Mesodermal cell (in vitro differentiated cells): ENCODE data around the gene EZH2.

Source experiments
- H3K27ac ChIP-seq: 2 replicates; pipeline ENCODE4 v1.7.0; 2013; ENCODE audit warnings: mild to moderate bottlenecking, low read depth, low read length, moderate library complexity; ENCODE audit not compliant: severe bottlenecking
- H3K36me3 ChIP-seq: 2 replicates; pipeline ENCODE4 v1.7.1; 2013; ENCODE audit warnings: mild to moderate bottlenecking, low read length, moderate library complexity; ENCODE audit not compliant: control insufficient read depth, insufficient read depth
- H3K4me1 ChIP-seq: one replicate; pipeline ENCODE4 v1.7.1; 2013; ENCODE audit warnings: mild to moderate bottlenecking, low read length; ENCODE audit not compliant: insufficient read depth, control insufficient read depth, poor library complexity, severe bottlenecking
- H3K4me3 ChIP-seq: 2 replicates; pipeline ENCODE4 v1.7.0; 2013; ENCODE audit warnings: low read length, control low read depth, mild to moderate bottlenecking; ENCODE audit not compliant: insufficient read depth, poor library complexity, severe bottlenecking; ENCODE audit errors: extremely low read depth
- H3K9me3 ChIP-seq: 2 replicates; pipeline ENCODE4 v1.7.1; 2013; ENCODE audit warnings: mild to moderate bottlenecking, low read length, moderate library complexity; ENCODE audit not compliant: control insufficient read depth
- WGBS, 2 experiments: methylation state at CpG; one replicate each; pipeline ENCODE4 v1.1.5; 2013; ENCODE audit warnings: missing lambda C conversion rate in 2 of 2; ENCODE audit not compliant: insufficient coverage in 2 of 2; 5-methylcytosine and 5-hydroxymethylcytosine counted together

EZH2 gene

DNA sequence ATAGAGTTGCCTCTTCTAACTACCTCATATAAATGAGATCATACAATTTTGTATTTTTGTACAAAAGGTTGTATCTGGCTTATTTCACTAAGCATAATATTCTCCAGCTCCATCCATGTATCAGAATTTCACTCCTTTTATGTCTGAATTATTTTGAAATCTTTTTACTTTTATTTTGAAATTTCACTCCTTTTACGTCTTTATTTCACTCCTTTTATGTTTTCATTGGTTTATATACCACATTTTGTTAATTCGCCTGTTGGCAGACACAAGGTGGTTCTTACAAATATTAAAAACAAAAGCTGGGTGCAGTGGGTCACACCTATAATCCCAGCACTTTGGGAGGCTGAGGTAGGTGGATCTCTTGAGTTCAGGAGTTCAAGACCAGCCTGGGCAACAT is 5.8 kb downstream of the EZH2 start:
- H3K4me3 ChIP-seq: no peak overlapping the region
- H3K36me3 ChIP-seq: no peaks in the 10 kb centered on the region
- no peaks in the 10 kb centered on the region for H3K9me3 ChIP-seq
- WGBS, 2 experiments: no CpG with 5 or more reads among the region's 2 CpGs
- no peaks in the 10 kb centered on the region for H3K4me1 ChIP-seq
- H3K27ac ChIP-seq: no peak overlapping the region

DNA sequence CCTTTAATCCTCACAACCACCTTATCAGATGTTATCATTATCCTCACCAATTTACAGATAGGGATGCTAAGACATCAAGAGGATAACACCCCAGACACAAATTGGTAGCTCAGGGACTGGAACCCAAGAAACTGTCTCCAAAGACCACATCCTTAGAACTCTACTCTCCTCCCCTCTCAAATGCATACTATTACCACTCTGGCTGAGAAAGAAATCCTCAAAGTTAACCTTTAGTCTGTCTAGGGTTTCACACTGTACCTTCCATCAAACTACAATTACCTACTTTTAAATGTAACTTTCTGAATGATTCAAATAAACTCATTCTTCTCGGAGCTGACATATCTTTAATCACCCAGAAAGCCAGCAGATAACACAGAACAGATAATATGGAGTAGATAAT is 6.6 kb downstream of the EZH2 start:
- Histone ChIP-seq H3K4me1 (no peaks in the 10 kb centered on the region), H3K36me3 (no peaks in the 10 kb centered on the region), H3K9me3 (no peaks in the 10 kb centered on the region), H3K27ac (no peak overlapping the region), H3K4me3 (no peak overlapping the region)
- no CpG with 5 or more reads among the region's 1 CpG for WGBS, 2 experiments

DNA sequence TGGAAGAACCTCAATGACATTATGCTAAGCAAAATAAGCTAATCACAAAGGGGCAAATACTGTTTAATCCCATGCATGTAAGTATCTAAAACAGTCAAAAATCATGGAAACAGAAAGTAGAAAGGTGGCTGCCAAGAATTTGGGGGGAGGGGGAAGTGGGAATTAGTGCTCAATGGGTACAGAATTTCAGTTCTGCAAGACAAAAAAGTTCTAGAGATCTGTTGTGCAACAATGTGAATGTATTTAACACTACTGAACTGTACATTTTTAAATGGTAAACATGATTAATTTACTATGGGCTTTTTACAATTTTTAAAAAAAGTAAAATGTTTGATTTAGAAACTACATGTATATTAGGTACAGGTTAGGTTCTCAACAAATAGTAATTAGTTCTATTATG is 11.9 kb downstream of the EZH2 start:
- Histone ChIP-seq H3K4me1 (no peaks in the 10 kb centered on the region), H3K9me3 (no peaks in the 10 kb centered on the region), H3K27ac (no peak overlapping the region), H3K36me3 (peaks cover 16% of the 10 kb centered on the region), H3K4me3 (no peak overlapping the region)

DNA sequence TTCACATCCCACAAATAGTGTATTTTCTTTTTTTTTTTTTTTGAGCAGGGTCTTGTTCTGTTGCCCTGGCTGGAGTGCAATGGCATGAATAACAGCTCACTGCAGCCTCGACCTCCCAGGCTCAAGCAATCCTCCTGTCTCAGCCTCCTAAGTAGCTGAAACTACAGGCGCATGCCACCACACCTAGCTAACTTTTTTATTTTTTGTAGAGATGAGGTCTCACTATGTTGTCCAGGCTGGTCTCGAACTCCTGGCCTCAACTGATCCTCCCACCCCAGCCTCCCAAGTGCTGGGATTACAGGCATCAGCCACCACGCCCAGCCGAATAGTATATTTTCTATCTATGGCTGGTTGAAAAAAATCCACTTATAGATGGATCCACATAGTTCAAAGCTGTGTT is 12.5 kb downstream of the EZH2 start:
- Histone ChIP-seq H3K9me3 (no peaks in the 10 kb centered on the region), H3K4me3 (no peak overlapping the region), H3K4me1 (no peaks in the 10 kb centered on the region), H3K27ac (no peak overlapping the region), H3K36me3 (peaks cover 16% of the 10 kb centered on the region)
- 83% methylated on average over 1 of the region's 5 CpGs for WGBS, 2 experiments

DNA sequence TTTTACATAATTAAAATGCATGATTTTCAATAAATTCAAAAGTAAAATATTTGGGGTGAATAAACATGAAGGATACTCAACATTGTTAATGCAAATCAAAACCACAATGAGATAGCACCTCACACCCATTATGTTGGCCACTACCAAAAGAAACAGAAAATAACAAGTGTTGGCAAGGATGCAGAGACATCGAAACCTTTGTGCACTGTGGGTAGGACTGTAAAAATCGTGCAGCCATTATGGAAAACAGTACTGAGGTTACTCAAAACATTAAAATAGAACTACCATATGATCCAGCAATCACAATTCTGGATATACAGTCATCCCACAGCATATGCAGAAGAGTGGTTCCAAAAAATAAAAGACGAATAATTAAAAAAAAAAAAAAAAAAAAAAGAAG is 13.1 kb downstream of the EZH2 start:
- Histone ChIP-seq H3K9me3 (no peaks in the 10 kb centered on the region), H3K4me1 (no peaks in the 10 kb centered on the region), H3K27ac (no peak overlapping the region), H3K4me3 (no peak overlapping the region), H3K36me3 (peaks cover 16% of the 10 kb centered on the region)
- 100% methylated on average over 1 of the region's 3 CpGs; no CpG with 5 or more reads in 1 of the 2 experiments for WGBS, 2 experiments

DNA sequence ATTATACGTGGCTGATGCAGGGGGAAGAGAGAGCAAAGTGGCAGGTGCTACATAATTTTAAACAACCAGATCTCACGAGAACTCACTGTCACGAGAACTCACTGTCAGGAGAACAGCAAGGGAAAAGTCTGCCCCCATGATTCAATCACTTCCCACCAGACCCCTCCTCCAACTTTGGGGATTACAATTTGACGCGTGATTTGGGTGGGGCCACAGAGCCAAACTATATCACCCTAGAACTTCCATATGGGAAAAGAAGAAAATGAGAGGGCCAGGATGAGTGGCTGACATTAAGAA is 15.8 kb downstream of the EZH2 start:
- peaks cover 16% of the 10 kb centered on the region for H3K36me3 ChIP-seq
- WGBS, 2 experiments: 93% methylated on average over 2 of the region's 5 CpGs; no CpG with 5 or more reads in 1 of the 2 experiments
- H3K4me3 ChIP-seq: no peak overlapping the region
- no peak overlapping the region for H3K27ac ChIP-seq
- H3K9me3 ChIP-seq: no peaks in the 10 kb centered on the region
- peaks cover 6% of the 10 kb centered on the region for H3K4me1 ChIP-seq

DNA sequence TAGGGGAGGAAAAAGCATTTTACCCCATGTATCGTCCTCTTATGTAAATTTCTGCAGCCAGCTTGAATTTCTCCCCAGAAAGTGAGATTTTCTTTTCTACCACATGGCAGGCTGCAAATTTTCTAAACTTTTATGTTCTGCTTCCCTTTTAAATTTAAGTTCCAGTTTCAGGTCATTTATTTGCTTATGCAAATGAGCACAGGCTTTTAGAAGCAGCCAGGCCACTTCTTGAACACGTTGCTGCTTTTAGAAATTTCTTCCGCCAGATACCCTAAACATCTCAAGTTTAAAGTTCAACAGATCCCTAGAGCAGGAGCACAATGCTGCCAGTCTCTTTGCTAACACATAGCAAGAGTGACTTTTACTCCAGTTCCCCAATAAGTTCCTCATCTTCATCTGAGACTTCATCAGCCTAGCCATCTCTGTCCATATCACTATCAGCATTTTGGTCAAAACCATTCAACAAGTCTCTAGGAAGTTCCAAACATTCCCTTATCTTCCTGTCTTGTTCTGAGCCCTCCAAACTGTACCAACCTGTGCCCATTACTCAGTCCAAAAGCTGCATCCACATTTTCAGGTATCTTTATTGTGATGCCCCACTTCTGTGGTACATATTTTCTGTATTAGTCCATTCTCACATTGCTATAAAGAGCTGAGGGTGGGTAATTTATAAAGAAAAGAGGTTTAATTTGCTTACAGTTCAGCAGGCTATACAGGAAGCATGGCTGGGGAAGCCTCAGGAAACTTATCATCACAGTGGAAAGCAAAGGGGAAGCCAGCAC is 16.3 kb downstream of the EZH2 start:
- WGBS, 2 experiments: 93 to 97% methylated on average over 3 of the region's 3 CpGs

DNA sequence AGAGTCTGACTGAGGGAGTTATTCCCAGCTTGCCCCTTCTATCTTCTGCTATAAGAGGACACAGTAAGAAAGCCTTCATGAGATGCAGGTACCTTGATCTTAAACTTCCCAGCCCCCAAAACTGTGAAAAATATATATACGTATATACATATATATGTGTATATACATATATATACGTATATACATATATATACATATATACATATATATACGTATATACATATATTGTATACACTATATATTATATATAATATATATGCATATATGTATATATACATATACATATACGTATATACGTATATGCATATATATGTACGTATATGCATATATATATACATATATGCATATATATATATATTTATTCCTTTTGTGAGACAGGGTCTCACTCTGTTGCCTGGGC is 17.7 kb downstream of the EZH2 start:
- no CpG with 5 or more reads among the region's 6 CpGs for WGBS, 2 experiments
- Histone ChIP-seq H3K27ac (no peak overlapping the region), H3K36me3 (peaks cover 16% of the 10 kb centered on the region), H3K4me1 (peaks cover 6% of the 10 kb centered on the region), H3K9me3 (no peaks in the 10 kb centered on the region), H3K4me3 (no peak overlapping the region)

More for the DNA sequence above, 16.3 kb downstream of the EZH2 start:
- Histone ChIP-seq H3K9me3 (no peaks in the 10 kb centered on the region), H3K4me1 (peaks cover 6% of the 10 kb centered on the region), H3K27ac (no peak overlapping the region), H3K36me3 (peaks cover 16% of the 10 kb centered on the region), H3K4me3 (no peak overlapping the region)

DNA sequence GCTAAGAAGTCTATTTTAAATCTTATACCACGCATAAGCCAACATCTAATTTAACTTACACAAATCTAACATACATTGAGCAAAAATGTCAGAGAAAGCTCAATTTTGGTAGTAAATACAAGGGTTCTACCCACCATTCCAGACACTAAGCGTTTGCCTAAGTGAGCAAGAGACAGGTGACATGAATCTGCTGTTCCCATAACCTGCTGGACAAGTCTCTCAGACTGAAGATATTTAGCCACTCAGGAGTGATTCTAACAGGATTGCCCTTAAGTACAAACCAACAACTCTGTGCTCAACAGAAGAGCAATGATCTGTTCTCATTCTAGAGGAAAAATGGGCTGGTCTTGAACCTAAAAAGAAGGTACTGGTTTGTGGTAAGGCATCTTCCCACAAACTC is 18.8 kb downstream of the EZH2 start:
- Histone ChIP-seq H3K9me3 (no peaks in the 10 kb centered on the region), H3K4me1 (peaks cover 6% of the 10 kb centered on the region), H3K4me3 (no peak overlapping the region), H3K27ac (no peak overlapping the region), H3K36me3 (peaks cover 12% of the 10 kb centered on the region)
- WGBS, 2 experiments: 75% methylated on average over 1 of the region's 2 CpGs; no CpG with 5 or more reads in 1 of the 2 experiments

DNA sequence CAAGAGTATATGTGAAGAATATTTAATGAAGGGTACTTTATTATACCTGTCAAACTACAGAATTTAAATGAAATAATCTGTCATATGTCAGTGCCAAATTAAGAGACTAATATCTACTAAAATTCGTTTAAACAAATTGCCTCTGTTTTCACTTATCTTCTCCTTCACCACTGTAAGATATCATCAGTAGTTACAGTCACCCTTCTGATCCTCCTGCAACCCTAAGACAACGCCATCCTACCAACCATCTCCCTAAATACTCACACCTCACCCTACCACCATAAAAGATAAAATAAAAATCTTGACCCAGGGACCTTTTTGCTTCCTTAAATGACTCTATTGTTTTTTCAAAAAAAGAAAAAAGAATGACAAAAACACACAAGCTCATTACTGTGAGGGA is 20.8 kb downstream of the EZH2 start:
- H3K4me3 ChIP-seq: no peak overlapping the region
- peaks cover 6% of the 10 kb centered on the region for H3K4me1 ChIP-seq
- H3K27ac ChIP-seq: no peak overlapping the region
- 60 to 100% methylated on average over 1 to 2 of the region's 2 CpGs for WGBS, 2 experiments
- no peaks in the 10 kb centered on the region for H3K9me3 ChIP-seq
- H3K36me3 ChIP-seq: no peaks in the 10 kb centered on the region

DNA sequence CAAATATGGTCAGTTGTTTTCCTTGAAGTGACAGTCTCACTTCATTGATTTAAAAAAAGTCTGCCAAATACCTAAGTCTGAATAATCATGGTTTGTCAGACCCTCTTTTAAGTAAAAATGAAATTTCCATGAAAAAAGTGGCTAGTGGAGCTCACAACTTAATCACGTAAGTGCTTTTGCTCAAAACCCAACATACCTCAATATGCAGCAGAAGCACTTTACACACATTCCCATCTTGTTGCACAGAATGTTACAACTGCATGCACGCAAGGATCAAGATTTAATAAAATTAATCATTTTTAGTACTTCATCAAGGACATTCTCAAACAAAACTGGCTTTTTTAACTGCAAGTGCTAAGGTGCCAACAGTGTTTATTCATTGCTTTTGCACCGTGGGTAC is 21.6 kb downstream of the EZH2 start:
- WGBS, 2 experiments: 100% methylated on average over 1 to 2 of the region's 3 CpGs
- Histone ChIP-seq H3K9me3 (no peaks in the 10 kb centered on the region), H3K4me3 (no peak overlapping the region), H3K27ac (no peak overlapping the region), H3K4me1 (peaks cover 6% of the 10 kb centered on the region), H3K36me3 (no peaks in the 10 kb centered on the region)
